NCI-H128 (cell line): ENCODE results near the gene FBXW4.
A peak's percentile ranks its signal among the peaks of the same experiment; 100 is the strongest.
"Not testable (repeated sequence)": the region's sequence is repeated elsewhere in the genome, so short reads cannot be mapped to it uniquely, and the experiment has no call there.

Source experiments
- DNase-seq: peaks from one replicate; lab custom pipeline; 2025; ENCODE audit not compliant: unreplicated experiment; lab: John Stamatoyannopoulos, UW

Gene FBXW4

DNA sequence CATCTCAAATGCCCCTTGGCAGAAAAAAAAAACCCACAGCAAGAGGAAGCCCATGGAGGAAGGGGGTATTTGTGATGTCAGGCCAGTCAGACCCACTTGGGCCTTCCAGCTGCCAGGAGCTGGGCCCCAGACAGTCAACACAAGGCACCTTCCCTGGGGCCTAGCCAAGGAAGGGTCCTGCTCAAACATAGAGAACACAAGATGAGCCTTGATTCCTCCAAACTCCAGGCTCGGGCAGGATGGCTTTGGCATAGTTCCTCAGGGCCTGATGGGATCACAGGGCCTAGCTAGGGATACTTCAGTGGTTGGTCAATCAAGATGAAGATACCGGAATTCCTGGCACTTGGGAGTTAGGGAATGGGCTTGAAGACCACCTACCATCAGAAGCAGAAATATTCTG is 76.1 kb downstream of the FBXW4 start:
- no peak for DNase-seq

DNA sequence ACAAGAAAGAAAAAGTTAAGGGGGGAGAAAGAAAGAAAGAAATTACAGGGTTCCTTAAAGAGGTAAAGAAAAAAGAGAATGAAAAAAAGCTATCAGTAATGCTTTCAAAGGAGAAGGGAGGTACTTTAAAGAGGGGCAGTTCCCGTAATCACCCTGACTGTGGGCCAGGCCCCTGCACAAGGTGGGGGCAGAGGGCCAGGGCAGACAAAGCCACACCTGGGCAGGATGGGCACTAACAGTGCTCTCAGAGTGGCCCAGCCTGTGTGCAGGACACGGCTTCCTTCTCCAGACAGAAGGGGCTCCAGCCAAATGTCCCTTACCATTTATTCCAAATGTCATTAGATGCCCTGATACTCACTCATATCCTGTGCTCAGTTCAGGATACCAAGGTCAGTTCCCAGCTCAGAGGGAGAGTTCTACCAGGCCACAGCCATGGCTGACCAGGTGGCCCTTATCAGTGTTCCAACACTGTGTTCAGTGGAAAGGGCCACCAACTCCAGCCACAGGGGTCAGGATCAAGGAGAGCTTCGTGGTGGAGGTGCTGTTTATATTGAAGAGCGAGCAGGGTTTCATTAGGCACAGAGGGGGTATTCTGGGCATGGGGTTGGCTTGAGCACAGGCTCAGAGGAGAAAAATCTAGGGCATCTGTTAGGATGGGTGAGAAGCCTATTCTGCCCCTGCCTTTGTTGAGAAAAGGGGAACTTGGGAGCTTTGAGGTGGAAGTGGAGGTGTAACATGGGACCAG is 77.0 kb downstream of the FBXW4 start:
- DNase-seq: no peak

DNA sequence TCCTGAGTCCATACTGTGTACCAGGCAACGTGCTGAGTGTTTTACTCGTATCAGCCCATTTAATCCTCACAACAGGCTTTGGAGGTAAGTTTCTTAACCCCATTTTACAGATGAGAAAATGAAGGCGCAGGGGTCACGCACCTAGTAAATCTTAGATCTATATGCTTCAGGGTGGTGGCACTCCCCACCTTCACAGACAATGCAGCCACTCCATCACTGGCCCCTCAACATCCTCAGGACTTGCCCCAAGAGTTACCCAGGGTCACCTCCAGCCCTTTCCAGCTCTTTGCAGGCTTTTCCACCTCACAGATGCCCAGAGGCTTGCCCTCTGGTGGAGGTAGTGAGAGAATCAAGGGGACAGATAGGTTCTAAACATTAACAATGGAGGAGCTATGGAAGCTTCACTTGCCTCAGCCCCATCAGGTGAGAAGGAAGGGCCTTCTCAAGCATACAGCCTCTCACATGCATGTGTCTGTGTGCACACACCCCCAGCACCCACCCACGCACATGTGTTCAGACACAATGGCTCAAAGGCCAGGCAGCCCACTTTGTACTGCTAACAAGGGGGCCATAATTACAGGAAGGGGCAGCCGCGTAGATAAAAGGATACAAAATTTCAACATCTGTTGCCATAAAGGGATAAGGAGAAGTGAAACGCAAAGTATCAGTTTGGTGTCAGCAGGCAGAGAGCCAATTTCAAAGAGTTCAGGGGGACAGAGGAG is 77.7 kb downstream of the FBXW4 start:
- DNase-seq: no peak

DNA sequence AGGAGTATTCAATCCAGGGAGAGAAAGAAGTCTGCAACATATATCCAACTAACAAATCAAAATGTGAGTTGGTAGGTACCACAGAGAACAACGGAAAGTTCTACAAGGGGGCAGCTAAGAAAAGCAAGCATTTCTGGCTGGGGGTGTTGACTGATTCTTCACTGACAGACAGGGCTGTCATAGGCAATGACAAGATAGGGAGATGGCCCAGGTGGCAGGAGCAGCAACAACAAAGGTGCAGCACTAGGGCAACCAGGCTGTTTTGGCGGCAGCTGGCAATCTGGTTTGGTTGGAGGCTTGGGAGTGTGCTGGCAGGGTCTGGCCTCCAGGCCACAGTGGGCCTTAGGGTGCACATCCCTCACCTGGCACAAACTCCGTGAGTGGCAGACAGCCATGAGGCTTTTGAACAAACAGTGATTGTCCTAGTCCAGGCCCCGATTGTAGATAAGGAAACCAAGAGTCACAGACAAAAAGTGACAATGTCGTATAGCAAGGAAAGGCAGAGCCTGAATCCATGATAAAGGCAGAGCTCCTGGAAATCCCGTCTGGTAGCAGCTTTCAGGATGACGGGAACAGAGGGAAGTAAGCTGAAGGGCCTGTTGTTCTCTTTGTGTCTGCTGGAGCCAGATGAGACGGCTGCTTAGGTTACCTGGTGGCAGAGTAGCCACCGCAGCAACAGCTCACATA is 78.4 kb downstream of the FBXW4 start:
- no peak for DNase-seq

DNA sequence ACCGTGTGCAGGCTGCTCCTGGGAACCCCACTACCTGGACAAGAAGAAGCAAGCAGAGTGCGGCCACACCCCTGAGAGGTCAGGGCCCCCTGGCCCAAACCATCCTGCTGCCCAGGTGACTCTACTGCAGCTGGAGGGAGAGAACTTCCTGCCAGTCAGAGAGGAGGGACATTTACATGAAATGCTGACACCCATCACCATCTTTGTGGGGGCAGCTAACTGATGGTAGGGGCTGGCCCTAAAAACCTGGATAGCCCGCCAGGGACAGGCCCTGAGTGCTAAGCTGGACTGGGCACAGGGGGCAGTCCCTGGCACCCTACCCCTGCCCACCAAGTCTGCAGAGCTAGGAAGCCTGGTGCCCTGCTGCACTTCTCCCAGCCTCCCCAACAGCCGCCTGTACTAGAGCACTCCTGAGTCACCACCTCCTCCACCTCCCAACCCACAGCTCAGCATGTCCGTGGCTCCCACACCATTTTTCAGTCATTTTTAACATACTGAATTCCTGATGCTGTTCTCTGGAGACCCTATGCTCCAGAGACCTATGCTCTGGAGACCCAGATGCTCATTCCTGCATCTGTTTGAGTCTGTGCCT is 79.3 kb downstream of the FBXW4 start:
- no peak for DNase-seq

DNA sequence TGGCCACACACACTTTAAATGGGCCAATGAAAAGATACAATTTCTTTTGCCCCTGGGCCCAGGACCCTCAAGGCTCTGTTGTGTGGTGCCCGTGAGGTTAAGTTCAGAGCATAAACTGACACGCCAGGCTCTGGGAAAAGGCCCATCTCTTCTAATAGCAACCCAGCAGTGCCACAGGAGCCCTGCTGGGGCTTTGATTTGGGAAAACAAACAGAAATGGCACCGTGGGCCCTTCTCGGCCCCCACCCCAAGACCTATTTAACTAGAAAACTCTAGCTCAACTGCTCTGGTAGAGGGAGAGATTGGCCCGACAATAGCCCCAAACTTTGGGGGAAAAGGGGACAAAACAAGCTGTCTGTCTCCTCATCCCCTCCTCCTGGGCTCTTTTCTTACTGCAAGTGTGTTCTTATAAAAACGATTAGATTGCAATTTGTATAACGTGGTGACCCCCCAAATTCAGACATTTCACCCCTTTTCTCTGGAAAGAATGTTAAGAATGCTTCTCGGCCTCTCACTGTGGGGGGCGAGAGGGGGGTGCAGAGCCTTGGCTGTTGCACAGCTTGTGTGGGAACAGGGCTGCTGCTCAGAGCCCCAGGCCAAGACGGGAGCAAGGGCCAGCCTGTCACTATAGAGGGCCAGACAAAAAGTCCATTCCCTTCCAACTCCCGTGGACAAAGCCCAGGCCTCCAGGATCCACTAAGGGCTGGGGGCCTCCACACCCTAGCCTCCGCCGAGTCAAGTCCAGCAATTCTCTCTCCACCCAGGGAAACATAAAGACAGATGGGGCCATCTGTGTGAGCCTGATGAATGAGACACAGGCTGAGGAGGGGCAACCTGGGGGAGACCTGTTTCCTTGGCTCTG is 80.1 kb downstream of the FBXW4 start:
- no peak for DNase-seq

DNA sequence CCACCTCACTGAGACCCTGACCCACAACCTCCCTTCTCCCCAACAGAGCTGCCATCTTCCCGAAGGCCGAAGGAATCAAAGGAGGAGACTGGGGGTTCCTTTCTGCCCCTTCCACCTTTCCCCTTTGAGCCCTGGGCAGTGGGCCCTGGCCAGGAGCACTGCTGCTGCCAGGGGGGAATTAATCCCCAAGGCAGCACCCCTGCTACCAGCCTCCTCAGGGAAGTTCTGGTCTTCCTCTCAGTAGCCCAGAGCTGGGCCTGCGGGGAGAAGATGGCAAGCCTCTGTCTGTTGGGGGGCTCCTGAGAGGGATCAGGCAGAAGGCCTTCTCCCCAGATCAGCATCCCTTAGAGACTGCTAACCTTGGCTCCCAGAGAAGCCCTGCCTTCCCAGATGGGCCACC is 81.3 kb downstream of the FBXW4 start:
- DNase-seq: no peak

DNA sequence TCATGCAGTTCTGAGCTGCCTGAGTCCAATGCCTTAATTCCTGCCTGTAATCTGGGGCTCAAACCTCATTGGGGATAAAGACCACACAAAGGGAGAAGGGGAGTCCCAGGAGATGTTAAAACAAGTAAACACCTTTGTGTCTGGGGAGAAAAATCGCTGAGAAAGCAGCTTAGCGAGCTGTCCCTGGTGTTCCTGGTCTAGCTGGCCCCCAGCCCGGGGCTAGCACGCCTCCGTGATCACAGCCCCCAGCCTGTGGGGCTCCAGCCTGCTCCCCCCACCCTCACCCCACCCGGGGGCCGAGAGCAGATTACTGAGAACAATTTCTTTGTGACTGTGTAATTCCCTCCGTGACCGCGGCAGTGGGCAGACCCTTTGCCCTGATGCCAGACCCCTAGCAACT is 82.1 kb downstream of the FBXW4 start:
- DNase-seq: no peak

DNA sequence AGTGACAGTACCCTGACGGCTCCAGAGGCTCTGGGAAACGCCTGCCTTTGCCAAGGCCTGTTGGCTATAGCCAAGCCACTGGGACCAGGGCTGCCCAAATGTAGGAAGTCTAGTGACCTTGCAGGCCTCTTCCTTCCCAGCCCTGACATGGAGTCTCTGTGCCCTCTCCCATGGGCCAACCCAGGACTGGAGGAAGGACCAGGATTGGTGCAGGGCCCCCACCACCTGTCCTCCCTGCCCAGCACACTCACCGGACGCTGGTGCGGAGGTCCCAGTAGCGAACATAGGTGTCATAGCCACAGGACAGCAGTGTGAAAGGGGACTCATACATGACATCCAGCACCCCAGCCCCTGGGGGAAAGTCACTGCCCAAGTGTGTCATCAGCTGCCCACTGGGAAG is 82.9 kb downstream of the FBXW4 start:
- DNase-seq: no peak

DNA sequence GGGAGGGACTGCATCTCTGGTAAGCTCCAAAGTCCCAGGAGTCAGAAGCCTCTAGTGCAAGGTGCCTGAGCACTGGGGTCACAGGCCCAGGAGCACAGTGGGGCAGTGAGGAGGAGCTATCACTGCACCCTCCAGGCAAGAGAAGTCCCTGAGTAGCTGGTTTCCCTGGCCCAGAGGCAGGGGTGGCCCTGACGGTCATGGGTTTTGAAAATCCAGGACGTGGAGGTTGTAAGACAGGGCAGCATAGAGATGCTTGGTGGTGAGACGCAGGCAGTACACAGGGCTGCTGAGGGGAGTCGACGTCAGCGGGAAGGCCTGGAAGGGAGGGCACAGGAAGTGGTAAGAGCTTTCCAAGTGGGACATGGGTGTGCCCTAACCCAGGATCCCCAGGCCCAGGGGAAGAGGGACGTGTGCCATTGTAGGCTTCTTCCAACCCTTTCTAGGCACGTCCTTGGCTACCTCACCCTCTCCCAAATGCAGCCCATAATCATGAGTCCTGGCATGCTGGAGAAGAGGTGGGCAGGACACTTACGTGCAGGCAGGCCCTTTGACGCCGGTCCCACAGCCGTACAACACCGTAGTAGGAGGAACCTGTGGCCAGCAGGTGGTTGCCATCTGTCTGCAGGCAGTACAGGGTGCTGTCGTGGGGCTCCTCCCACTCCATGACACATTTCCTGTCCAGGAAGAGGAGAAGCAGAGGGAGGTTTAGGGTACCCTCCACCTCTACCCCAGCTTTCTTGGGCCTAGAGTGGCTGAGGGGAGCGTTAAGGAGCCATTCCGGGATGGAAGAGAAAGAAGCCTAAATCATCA is 83.7 kb downstream of the FBXW4 start:
- no peak for DNase-seq

DNA sequence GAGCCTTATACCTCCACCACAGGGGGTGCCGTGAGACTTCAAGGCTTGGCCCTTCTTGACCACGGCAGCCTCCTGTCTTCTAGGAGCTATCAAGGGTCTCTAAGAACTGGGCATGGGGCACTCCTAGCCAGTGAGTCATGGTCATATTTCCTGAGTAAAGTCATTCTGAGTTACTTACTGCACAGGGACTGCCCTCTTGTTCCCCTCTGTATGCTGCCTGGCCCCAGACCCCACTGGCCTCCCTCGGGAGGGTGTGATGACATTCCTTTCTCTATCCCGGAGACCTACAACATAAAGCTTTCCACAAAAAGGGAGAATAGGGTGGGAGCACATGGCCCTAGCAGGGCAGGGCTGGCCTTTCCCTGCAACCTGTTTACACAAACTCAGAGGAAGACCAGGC is 85.5 kb downstream of the FBXW4 start:
- DNase-seq: no peak

DNA sequence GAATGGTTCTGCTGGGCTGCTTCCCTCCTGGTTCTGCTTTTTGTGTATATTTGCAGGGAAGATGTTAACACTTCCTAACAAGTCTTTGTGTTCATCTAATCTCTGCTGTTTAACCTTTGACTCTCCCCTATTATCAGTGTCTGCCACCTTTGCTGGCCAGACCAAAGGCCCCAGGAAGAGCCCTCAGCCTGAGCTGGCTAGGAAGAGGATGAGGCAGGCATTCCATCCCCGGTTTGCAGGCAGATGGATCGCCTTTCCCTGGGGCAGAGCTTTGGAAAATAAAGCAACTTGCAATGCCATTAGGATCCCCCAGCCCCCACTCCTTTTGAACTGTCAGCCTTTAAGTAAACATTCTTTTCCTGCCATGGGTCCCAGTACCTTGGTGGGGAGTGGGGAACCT is 87.8 kb downstream of the FBXW4 start:
- DNase-seq: no peak

DNA sequence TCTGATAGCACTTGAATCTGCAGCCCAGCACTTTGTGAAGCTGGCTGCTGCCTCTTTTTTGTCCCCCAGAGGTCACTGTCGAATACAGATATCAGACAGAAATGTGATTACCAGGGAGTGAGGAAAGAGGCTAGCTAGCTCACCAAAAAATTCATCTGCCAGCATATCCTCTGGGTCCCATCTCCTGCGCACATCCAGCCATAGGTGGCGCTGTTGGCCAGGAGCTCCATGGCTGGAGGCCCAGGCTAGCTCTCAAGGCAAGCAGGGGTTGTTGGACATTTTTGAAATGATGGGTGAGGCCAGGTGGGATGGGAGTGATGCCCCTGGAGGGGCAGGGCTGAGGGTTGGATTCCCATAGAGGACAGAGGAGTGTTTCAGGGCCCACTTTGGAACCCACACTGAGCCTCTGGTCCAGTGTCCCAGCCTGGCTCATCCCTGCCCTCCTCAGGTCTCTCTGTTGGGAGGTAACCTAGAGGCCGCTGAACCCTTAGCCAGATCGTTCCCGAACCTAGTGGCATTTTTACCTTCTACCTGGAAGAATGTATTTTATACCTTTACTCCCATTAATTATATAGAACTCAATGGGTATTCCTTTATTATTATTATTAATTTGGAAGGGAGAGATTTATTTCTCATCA is 92.1 kb downstream of the FBXW4 start:
- DNase-seq: peak; percentile 52

DNA sequence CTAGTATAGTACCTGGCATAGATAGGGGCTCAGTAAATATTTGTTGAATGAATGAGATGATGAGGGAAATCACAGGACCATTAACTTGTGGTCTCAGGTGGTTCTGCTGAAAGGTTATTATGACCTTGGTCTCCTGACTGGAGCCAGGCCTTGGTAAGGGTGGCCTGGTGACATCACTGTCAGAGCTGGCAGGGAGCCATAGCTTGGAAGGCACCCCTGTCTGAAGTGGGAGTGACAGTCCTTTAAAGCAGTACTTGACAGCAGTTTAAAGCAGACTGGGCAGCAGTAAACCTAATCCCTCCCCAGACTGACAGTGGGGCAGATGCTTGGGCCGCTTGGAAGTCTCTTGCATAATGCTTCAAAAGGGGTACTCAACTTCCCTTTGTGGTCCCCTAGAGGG is 93.4 kb downstream of the FBXW4 start:
- no peak for DNase-seq

DNA sequence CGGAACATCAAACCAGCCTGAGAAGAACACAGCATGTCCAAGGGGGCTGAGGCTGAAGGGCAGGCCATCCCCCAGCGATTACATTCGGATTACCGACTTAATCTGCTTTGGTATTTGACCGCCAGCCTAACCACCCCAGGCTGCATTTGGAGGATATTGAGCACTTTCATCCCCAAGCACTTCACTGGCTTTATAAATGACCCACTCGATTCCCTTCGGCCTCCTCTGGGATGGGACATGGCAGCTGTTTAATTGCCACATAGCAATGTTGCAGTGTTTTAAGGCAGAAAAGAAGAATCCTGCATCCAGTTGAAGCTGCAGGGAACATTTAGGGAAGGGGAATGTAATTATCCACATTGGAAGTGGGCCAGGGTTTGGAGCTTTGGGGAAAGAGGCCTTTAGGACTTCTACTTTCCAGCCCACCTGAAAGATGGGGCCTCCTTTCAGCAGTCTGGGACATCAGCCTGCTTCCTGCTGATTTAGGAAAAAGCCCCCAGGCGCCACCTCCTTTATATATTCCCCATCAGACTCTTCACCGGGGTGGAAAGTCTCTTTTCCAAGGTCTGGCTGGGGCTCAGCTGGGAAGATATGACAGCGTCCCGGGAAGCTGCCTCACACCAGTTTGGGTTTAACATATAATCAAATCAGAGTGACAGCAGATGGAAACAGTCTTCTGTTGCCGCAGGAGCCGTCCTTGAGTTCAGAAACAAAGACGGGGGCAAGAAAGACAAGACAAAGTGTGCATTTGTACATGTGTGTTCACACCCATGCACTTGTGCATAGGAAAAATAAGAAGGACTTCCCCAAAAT is 97.7 kb downstream of the FBXW4 start:
- DNase-seq: no peak

DNA sequence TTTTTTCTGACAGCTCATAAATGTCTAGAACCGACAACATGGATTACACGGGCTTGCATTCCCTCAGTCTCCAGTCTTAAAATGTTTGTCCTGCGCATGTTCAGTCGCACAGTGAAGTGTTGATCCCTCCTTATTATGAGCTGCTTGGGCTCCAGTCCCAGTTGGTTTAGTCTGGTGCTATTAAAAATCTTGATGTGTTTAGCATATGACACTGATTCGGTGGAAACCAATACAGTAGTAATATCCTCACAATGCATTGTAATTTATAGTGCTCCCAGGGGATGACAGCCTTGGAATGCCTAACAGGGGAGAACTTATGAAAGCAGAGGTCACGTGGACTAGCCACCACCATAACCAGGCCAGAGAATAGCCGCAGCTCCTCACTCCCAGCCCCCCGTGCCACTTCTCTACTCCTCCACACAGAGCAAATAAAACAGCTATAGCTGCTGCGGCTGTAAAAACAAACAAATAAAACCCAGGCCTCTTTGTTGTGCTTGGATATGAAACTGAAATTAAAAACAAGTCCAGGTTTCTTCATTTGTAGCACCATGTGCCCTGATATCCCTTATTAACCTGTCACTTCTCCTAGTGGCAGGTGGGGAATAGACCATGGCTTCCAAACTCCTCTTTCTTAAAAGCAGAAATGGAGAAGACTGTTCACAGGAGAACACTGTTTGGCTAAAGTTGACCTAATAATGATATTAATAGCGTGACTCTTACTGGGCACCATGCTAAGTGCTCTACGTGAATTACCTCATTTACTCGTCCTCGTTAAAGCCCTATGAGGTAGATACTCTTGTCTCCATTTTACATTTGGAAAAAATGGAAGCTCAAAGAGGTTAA is 99.2 kb downstream of the FBXW4 start:
- DNase-seq: no peak

DNA sequence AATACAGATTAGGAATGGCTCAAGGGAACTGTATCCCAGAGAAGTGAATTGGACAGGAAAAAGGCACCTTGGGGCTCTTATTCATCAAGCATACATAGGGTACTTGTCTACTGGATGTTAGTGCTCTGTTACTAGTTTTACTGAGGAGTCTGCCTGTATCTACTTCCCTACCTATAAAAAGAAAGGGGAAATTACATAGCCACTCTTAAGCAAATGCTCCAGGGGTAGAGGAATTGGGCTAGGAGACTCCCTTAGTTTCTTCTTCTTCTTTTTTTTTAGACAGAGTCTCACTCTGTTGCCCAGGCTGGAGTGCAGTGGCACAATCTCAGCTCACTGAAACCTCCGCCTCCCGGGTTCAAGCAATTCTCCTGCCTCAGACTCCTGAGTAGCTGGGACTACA is 101.6 kb downstream of the FBXW4 start:
- DNase-seq: not testable (repeated sequence)

DNA sequence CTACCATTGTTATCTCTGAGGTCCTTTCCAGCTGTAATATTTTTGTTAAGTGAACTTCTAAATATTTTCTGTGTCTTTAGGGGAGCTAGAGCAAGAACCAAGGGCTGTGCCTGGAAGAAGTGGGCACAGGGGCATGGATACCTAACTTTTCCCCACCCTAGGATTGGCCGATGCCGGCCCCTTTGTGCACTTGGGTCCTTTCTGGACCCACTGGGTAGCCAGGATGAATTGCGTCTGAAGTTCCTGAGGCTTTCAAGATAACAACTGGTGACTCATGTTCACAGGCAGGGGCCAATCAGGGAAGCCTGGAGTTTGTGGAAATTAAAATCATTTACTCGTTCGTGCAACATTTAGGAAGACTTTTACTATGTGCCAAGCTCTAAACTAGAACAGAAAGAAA is 106.1 kb downstream of the FBXW4 start:
- DNase-seq: no peak
